ENCODE results near the gene YARS1. TPM values are rescaled to one million over a fixed set of nuclear protein-coding genes. Genes with fewer than 3 reads are reported as not detected.
A peak's percentile ranks its signal among the peaks of the same experiment; 100 is the strongest.

The YARS1 gene
- total and polyA plus RNA-seq, 4 donors, result 31.6 to 94.0 (median 52.6) TPM

DNA sequence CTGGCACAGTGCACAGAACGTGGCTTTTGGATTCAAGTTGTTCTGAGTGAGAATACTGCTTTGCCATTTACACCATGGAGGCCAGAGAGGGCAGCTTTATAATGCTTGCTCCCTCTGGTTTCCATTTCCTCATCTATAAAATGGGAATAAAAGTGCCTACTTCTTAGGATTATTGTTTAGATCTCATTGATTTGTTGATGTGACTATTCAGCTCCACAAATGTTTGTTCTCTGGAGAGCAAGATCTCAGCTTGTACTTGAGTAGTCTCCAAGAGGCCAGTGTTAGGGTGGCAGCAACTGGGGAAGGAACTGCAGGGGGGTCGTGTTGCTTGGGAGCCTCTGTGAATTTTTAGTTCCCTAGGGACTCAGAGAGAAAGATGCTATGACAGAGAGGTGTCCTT lies 55.2 kb downstream of the YARS1 start:
- WGBS, result 51% methylated on average over 2 of the region's 2 CpGs
- Histone ChIP-seq H3K9ac (ENCODE audit: low read depth in 1 of 2, low read length in 2 of 2) (no peak overlapping the region), H3K9me3 (ENCODE audit: control insufficient read depth in 4 of 4, low read length in 3 of 4) (no peaks in the 10 kb centered on the region), H3K27ac (ENCODE audit: low read depth in 1 of 2, low read length in 2 of 2) (peak overlapping the region; percentile 33 to 78), H3K36me3 (ENCODE audit: control insufficient read depth in 4 of 4, insufficient read depth in 3 of 4, low read depth in 1 of 4, low read length in 3 of 4) (no peaks in the 10 kb centered on the region), H3K27me3 (ENCODE audit: control insufficient read depth in 4 of 4, insufficient read depth in 4 of 4, low read length in 3 of 4) (no peaks in the 10 kb centered on the region), H3K4me1 (ENCODE audit: control insufficient read depth in 4 of 4, insufficient read depth in 4 of 4, low read length in 3 of 4) (peaks cover 10 to 20% (median 12%) of the 10 kb centered on the region in 4 donors), H3K4me3 (ENCODE audit: low read depth in 1 of 3, low read length in 3 of 3) (no peak overlapping the region)
- DNase-seq (ENCODE audit: low spot score), result no peak
- TF ChIP-seq, protein P1, sequence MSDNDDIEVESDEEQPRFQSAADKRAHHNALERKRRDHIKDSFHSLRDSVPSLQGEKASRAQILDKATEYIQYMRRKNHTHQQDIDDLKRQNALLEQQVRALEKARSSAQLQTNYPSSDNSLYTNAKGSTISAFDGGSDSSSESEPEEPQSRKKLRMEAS (IDR thresholded peaks at IDR 0.05), result no peak
- no peak for TF ChIP-seq HNF4A (conservative IDR thresholded peaks at IDR 0.05)
- TF ChIP-seq, protein P2, sequence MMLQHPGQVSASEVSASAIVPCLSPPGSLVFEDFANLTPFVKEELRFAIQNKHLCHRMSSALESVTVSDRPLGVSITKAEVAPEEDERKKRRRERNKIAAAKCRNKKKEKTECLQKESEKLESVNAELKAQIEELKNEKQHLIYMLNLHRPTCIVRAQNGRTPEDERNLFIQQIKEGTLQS (IDR thresholded peaks at IDR 0.05), result no peak
- TF ChIP-seq NR2F2 (IDR thresholded peaks at IDR 0.05), result no peak
- TF ChIP-seq FOXA1 (IDR thresholded peaks at IDR 0.05), result no peak
- no peak for TF ChIP-seq EGR1 (IDR thresholded peaks at IDR 0.05; ENCODE audit: low read depth in 2 of 2)
- TF ChIP-seq JUND (IDR thresholded peaks at IDR 0.05), result no peak

DNA sequence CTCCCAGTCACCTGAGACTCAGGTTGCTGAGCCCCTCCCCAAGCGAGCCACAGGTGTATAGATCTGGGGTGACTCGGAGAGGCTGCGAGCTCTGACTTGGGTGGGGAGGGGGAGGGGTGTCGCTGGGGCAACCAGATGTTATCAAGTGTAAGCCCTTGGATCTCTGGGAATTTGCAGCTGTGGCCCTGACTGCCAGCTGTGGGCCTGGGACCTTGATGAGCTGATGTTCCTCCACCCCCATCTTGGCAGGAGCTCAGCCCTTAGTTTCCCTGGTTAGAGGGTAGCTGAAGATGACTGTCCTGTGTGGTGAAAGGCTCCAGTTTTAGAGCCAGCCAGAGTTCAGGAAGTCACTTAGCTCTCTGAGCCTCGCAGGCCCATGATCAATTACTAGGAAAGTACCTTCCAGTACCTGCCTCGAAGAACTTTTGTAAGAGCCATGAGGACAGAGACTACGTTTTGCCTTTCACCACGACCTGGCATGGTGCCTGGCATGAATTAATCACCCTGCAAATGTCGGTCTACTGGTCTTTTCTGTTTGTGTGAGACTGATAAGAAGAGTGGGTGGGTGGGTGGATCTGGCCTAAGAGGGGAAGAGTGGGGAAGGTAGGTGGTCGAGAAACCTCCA lies 55.8 kb downstream of the YARS1 start:
- 43% methylated on average over 10 of the region's 10 CpGs for WGBS
- Histone ChIP-seq H3K4me1 (ENCODE audit: control insufficient read depth in 4 of 4, insufficient read depth in 4 of 4, low read length in 3 of 4) (peaks cover 10 to 17% (median 12%) of the 10 kb centered on the region in 4 donors), H3K36me3 (ENCODE audit: control insufficient read depth in 4 of 4, insufficient read depth in 3 of 4, low read depth in 1 of 4, low read length in 3 of 4) (no peaks in the 10 kb centered on the region), H3K9ac (ENCODE audit: low read depth in 1 of 2, low read length in 2 of 2) (no peak overlapping the region), H3K9me3 (ENCODE audit: control insufficient read depth in 4 of 4, low read length in 3 of 4) (no peaks in the 10 kb centered on the region), H3K27ac (ENCODE audit: low read depth in 1 of 2, low read length in 2 of 2) (peak overlapping the region; percentile 33 to 80), H3K27me3 (ENCODE audit: control insufficient read depth in 4 of 4, insufficient read depth in 4 of 4, low read length in 3 of 4) (no peaks in the 10 kb centered on the region), H3K4me3 (ENCODE audit: low read depth in 1 of 3, low read length in 3 of 3) (no peak overlapping the region)
- TF ChIP-seq RXRA (IDR thresholded peaks at IDR 0.05) (peak; percentile 8 to 62), RAD21 (IDR thresholded peaks at IDR 0.05) (peak in 1 of 2 donors; percentile 28), FOXA2 (IDR thresholded peaks at IDR 0.05) (no peak), JUND (IDR thresholded peaks at IDR 0.05) (peak in 1 of 2 donors; percentile 68), HNF4G (IDR thresholded peaks at IDR 0.05) (no peak), FOXA1 (IDR thresholded peaks at IDR 0.05) (no peak), HNF4A (conservative IDR thresholded peaks at IDR 0.05) (peak; percentile 30 to 50), YY1 (IDR thresholded peaks at IDR 0.05) (peak; percentile 60), EGR1 (IDR thresholded peaks at IDR 0.05; ENCODE audit: low read depth in 2 of 2) (no peak), SP1 (IDR thresholded peaks at IDR 0.05) (peak; percentile 36)
- TF ChIP-seq, protein P3, sequence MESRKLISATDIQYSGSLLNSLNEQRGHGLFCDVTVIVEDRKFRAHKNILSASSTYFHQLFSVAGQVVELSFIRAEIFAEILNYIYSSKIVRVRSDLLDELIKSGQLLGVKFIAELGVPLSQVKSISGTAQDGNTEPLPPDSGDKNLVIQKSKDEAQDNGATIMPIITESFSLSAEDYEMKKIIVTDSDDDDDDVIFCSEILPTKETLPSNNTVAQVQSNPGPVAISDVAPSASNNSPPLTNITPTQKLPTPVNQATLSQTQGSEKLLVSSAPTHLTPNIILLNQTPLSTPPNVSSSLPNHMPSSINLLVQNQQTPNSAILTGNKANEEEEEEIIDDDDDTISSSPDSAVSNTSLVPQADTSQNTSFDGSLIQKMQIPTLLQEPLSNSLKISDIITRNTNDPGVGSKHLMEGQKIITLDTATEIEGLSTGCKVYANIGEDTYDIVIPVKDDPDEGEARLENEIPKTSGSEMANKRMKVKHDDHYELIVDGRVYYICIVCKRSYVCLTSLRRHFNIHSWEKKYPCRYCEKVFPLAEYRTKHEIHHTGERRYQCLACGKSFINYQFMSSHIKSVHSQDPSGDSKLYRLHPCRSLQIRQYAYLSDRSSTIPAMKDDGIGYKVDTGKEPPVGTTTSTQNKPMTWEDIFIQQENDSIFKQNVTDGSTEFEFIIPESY (IDR thresholded peaks at IDR 0.05), result no peak
- no peak for DNase-seq (ENCODE audit: low spot score)

DNA sequence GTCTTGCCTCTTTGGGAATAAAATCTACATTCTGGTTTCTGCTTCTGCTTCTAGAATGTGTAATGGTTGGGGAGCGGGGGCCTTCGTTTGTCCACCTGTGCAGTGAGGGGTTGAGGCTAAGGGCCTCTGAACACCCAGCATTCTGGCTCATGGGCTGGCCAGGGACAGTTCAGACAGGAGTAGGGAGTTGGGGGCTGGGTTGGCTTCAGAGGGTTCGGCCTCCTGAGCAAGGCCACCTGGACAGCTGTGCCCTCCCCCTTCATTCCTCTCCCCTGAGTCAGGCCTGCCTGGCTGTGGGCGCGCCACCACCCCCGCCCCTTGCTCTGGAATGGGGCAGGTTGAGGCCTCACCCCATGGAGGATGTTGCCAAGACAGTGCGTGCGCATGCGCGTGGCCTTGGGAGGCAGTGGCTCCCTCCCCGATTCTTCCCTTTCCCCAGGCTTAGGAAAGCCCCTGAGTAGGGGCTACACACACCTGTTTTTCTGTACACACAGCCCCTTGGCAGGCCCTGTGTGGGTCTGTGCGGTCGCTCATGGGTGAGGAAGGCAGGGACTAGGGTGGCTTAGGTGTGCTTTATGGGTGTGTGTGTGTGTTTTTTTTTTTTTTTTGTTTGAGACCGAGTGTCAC lies 57.0 kb downstream of the YARS1 start:
- Histone ChIP-seq H3K27me3 (ENCODE audit: control insufficient read depth in 4 of 4, insufficient read depth in 4 of 4, low read length in 3 of 4) (no peaks in the 10 kb centered on the region), H3K4me1 (ENCODE audit: control insufficient read depth in 4 of 4, insufficient read depth in 4 of 4, low read length in 3 of 4) (peaks cover 10 to 17% (median 12%) of the 10 kb centered on the region in 4 donors), H3K36me3 (ENCODE audit: control insufficient read depth in 4 of 4, insufficient read depth in 3 of 4, low read depth in 1 of 4, low read length in 3 of 4) (no peaks in the 10 kb centered on the region), H3K4me3 (ENCODE audit: low read depth in 1 of 3, low read length in 3 of 3) (no peak overlapping the region), H3K9me3 (ENCODE audit: control insufficient read depth in 4 of 4, low read length in 3 of 4) (no peaks in the 10 kb centered on the region), H3K9ac (ENCODE audit: low read depth in 1 of 2, low read length in 2 of 2) (no peak overlapping the region), H3K27ac (ENCODE audit: low read depth in 1 of 2, low read length in 2 of 2) (peak overlapping the region; percentile 1 to 33)
- DNase-seq (ENCODE audit: low spot score), result peak; percentile 57
- 82% methylated on average over 14 of the region's 14 CpGs for WGBS
- TF ChIP-seq FOXA1 (IDR thresholded peaks at IDR 0.05) (no peak), HNF4G (IDR thresholded peaks at IDR 0.05) (no peak), EGR1 (IDR thresholded peaks at IDR 0.05; ENCODE audit: low read depth in 2 of 2) (no peak), HNF4A (conservative IDR thresholded peaks at IDR 0.05) (no peak), RAD21 (IDR thresholded peaks at IDR 0.05) (no peak), FOXA2 (IDR thresholded peaks at IDR 0.05) (no peak), JUND (IDR thresholded peaks at IDR 0.05) (no peak), SP1 (IDR thresholded peaks at IDR 0.05) (no peak), NR2F2 (IDR thresholded peaks at IDR 0.05) (no peak)
- TF ChIP-seq, protein P4, sequence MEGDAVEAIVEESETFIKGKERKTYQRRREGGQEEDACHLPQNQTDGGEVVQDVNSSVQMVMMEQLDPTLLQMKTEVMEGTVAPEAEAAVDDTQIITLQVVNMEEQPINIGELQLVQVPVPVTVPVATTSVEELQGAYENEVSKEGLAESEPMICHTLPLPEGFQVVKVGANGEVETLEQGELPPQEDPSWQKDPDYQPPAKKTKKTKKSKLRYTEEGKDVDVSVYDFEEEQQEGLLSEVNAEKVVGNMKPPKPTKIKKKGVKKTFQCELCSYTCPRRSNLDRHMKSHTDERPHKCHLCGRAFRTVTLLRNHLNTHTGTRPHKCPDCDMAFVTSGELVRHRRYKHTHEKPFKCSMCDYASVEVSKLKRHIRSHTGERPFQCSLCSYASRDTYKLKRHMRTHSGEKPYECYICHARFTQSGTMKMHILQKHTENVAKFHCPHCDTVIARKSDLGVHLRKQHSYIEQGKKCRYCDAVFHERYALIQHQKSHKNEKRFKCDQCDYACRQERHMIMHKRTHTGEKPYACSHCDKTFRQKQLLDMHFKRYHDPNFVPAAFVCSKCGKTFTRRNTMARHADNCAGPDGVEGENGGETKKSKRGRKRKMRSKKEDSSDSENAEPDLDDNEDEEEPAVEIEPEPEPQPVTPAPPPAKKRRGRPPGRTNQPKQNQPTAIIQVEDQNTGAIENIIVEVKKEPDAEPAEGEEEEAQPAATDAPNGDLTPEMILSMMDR (IDR thresholded peaks at IDR 0.05; ENCODE audit: low read depth, low read length, missing input control), result no peak
- TF ChIP-seq, protein P2 (IDR thresholded peaks at IDR 0.05), result no peak
- TF ChIP-seq, protein P3 (IDR thresholded peaks at IDR 0.05), result no peak

Data from liver (tissue), 9 donors.